Measurements from ENCODE around the gene RSPH1.

DNA sequence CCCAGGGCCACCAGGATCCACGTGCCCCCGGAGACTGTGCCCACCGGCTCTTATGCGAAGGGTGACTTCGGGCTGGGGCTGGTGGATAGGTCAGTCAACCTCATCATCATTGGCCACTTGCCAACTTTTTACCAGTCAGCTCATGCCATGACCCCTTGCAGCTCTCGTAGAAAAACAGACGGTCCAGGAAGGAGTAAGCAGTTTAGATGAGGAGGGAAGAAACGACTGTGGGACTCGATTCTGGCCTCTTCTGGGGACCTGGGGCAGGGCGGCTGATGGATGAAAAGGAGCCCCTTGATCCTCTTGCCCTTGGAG is 51.3 kb downstream of the RSPH1 start:
- no peak for TF ChIP-seq CTCF (IDR thresholded peaks at IDR 0.05)
- TF ChIP-seq POLR2A (IDR thresholded peaks at IDR 0.05; ENCODE audit: low read depth), result no peak
- TF ChIP-seq POLR2AphosphoS5 (IDR thresholded peaks at IDR 0.05), result no peak
